H1 (cell line): ENCODE data around the gene STARD13. TPM values are rescaled to one million over a fixed set of nuclear protein-coding genes. Genes with fewer than 3 reads are reported as not detected.

Experiments
- CTCF ChIA-PET: fragments of 300-600 bp; sonication (Branson Sonifier 250); formaldehyde crosslinking; loops from one replicate; lab custom pipeline; 2021; ENCODE audit not compliant: partially characterized antibody; lab: Charles Lee
- POLR2A ChIA-PET: fragments of 300-600 bp; sonication (Branson Sonifier 250); formaldehyde crosslinking; loops from one replicate; lab custom pipeline; 2021; ENCODE audit warnings: inconsistent platforms; ENCODE audit not compliant: partially characterized antibody; lab: Charles Lee
- DNase-seq, 2 experiments: peaks; one replicate each; pipeline versions ENCODE4 v3.0.0 to v3.0.0-alpha.2; 2010 to 2022; ENCODE audit warnings: low spot score in 2 of 2, low read depth in 1 of 2, mixed read lengths in 1 of 2
- FAIRE-seq: peaks from 2 replicates; lab custom pipeline; 2011; peaks lifted over from hg19 to GRCh38; lab: Jason Lieb, UNC
- H2AFZ ChIP-seq: 2 replicates; pipeline ENCODE4 v1.8.1; 2012; ENCODE audit warnings: low read length, inconsistent platforms
- H2AK5ac ChIP-seq: 2 replicates; pipeline ENCODE4 v1.6.1; 2013; ENCODE audit warnings: low read depth, low read length
- H2BK120ac ChIP-seq: replicated peaks from 2 replicates; pipeline ENCODE3; 2013; ENCODE audit warnings: low read depth, low read length, inconsistent platforms
- H2BK12ac ChIP-seq: 2 replicates; pipeline ENCODE4 v1.6.1; 2013; ENCODE audit warnings: low read depth, low read length
- H2BK15ac ChIP-seq: 2 replicates; pipeline ENCODE4 v1.6.1; 2013; ENCODE audit warnings: low read length
- H2BK20ac ChIP-seq: 2 replicates; pipeline ENCODE4 v1.6.1; 2013; ENCODE audit warnings: low read length
- H2BK5ac ChIP-seq: 2 replicates; pipeline ENCODE4 v1.6.1; 2013; ENCODE audit warnings: low read depth, low read length
- H3K14ac ChIP-seq: 2 replicates; pipeline ENCODE4 v1.6.1; 2013; ENCODE audit warnings: inconsistent platforms; ENCODE audit not compliant: insufficient read length
- H3K18ac ChIP-seq: 2 replicates; pipeline ENCODE4 v1.6.1; 2013; ENCODE audit warnings: low read length; ENCODE audit errors: extremely low read depth
- H3K23ac ChIP-seq: 2 replicates; pipeline ENCODE4 v1.6.1; 2013; ENCODE audit warnings: inconsistent platforms; ENCODE audit not compliant: insufficient read length
- H3K23me2 ChIP-seq: 2 replicates; pipeline ENCODE4 v1.6.1; 2013; ENCODE audit warnings: low read depth, low read length
- H3K27ac ChIP-seq: 2 replicates; pipeline ENCODE4 v1.6.1; 2011; ENCODE audit warnings: low read depth, low read length, inconsistent platforms
- H3K27me3 ChIP-seq, 4 experiments: replicated peaks in 1 of 4; 1 replicate in 1 of 4; 2 replicates in 3 of 4; pipeline versions ENCODE4 v1.6.1 to v1.8.1; 2011 to 2013; ENCODE audit warnings: low read length in 3 of 4, mild to moderate bottlenecking in 3 of 4, inconsistent platforms in 2 of 4, mixed read lengths in 2 of 4, moderate library complexity in 1 of 4; ENCODE audit not compliant: control insufficient read depth in 3 of 4, insufficient read depth in 3 of 4; ENCODE audit errors: extremely low read depth in 1 of 4
- H3K36me3 ChIP-seq, 4 experiments: 2 replicates each; pipeline versions ENCODE4 v1.6.1 to v1.8.1; 2011 to 2013; ENCODE audit warnings: mild to moderate bottlenecking in 4 of 4, low read length in 3 of 4, moderate library complexity in 2 of 4, control low read depth in 1 of 4, inconsistent platforms in 1 of 4; ENCODE audit not compliant: insufficient read depth in 4 of 4, control insufficient read depth in 2 of 4
- H3K4ac ChIP-seq: replicated peaks from 2 replicates; pipeline ENCODE3; 2013; ENCODE audit warnings: low read length, low read depth, mixed read lengths, inconsistent platforms; ENCODE audit not compliant: insufficient read length
- H3K4me1 ChIP-seq, 4 experiments: replicated peaks in 1 of 4; 1 replicate in 1 of 4; 2 replicates in 3 of 4; pipeline versions ENCODE4 v1.6.1 to v1.8.1; 2011 to 2013; ENCODE audit warnings: low read length in 3 of 4, inconsistent platforms in 2 of 4, mixed read lengths in 1 of 4; ENCODE audit not compliant: insufficient read depth in 4 of 4, control insufficient read depth in 3 of 4
- H3K4me2 ChIP-seq, 2 experiments: 2 replicates each; pipeline versions ENCODE4 v1.6.1 to v1.8.1; 2011 to 2013; ENCODE audit warnings: low read depth in 2 of 2, low read length in 2 of 2, control low read depth in 1 of 2, inconsistent platforms in 1 of 2, mild to moderate bottlenecking in 1 of 2; ENCODE audit not compliant: insufficient read depth in 1 of 2
- H3K4me3 ChIP-seq, 4 experiments: fragments of 200-600, 300-600 bp in 1 of 4; sonication (generic), shearing (Covaris generic), sonication (Bioruptor Twin) in 1 of 4; 2 replicates each; pipeline versions ENCODE4 v1.5.1 to v1.8.1; 2011 to 2016; ENCODE audit warnings: low read length in 4 of 4, low read depth in 3 of 4, control low read depth in 2 of 4, inconsistent platforms in 2 of 4, mild to moderate bottlenecking in 2 of 4, mixed read lengths in 1 of 4, moderate library complexity in 1 of 4; ENCODE audit not compliant: insufficient read depth in 2 of 4; ENCODE audit errors: extremely low read depth in 1 of 4
- H3K56ac ChIP-seq: replicated peaks from 2 replicates; pipeline ENCODE3; 2013; ENCODE audit warnings: low read depth, mild to moderate bottlenecking, mixed read lengths, low read length, inconsistent platforms; ENCODE audit not compliant: insufficient read length
- H3K79me1 ChIP-seq: 2 replicates; pipeline ENCODE4 v1.6.1; 2013; ENCODE audit warnings: low read depth, low read length, control low read depth
- H3K79me2 ChIP-seq, 2 experiments: 2 replicates each; pipeline versions ENCODE4 v1.6.1 to v1.8.1; 2012 to 2013; ENCODE audit warnings: low read length in 2 of 2, mild to moderate bottlenecking in 2 of 2, inconsistent platforms in 1 of 2; ENCODE audit not compliant: insufficient read depth in 2 of 2, control insufficient read depth in 1 of 2
- H3K9ac ChIP-seq, 4 experiments: replicated peaks in 1 of 4; 1 replicate in 1 of 4; 2 replicates in 3 of 4; pipeline versions ENCODE4 v1.6.1 to v1.8.1; 2011 to 2013; ENCODE audit warnings: low read depth in 3 of 4, low read length in 3 of 4, control low read depth in 2 of 4, mild to moderate bottlenecking in 2 of 4, moderate library complexity in 2 of 4, inconsistent platforms in 1 of 4; ENCODE audit errors: extremely low read depth in 1 of 4
- H3K9me3 ChIP-seq, 2 experiments: 2 replicates each; pipeline versions ENCODE4 v1.6.1 to v1.8.1; 2012 to 2013; ENCODE audit warnings: mild to moderate bottlenecking in 2 of 2, moderate library complexity in 2 of 2, control low read depth in 1 of 2, inconsistent platforms in 1 of 2, low read depth in 1 of 2, low read length in 1 of 2, mixed read lengths in 1 of 2; ENCODE audit not compliant: insufficient read depth in 2 of 2
- H4K20me1 ChIP-seq, 2 experiments: replicated peaks in 1 of 2; 2 replicates each; pipeline versions ENCODE3 to v1.8.1; 2011 to 2013; ENCODE audit warnings: inconsistent platforms in 2 of 2, low read length in 2 of 2, mild to moderate bottlenecking in 1 of 2; ENCODE audit not compliant: insufficient read depth in 2 of 2, control insufficient read depth in 1 of 2
- H4K5ac ChIP-seq: 2 replicates; pipeline ENCODE4 v1.6.1; 2013; ENCODE audit warnings: low read length, low read depth, mixed read lengths, inconsistent platforms; ENCODE audit not compliant: insufficient read length
- H4K8ac ChIP-seq: 2 replicates; pipeline ENCODE4 v1.8.0; 2013; ENCODE audit warnings: mild to moderate bottlenecking, moderate library complexity, low read length, inconsistent platforms; ENCODE audit not compliant: insufficient read depth; ENCODE audit errors: extremely low read depth
- H4K91ac ChIP-seq: replicated peaks from 2 replicates; pipeline ENCODE3; 2013; ENCODE audit warnings: low read length, mixed read lengths, inconsistent platforms; ENCODE audit not compliant: insufficient read length
- POLR2A ChIP-seq, 2 experiments: IDR thresholded peaks; 1 replicate in 1 of 2; 2 replicates in 1 of 2; pipeline ENCODE4 v1.6.1; 2011; ENCODE audit warnings: low read depth in 2 of 2, low read length in 2 of 2, mild to moderate bottlenecking in 2 of 2; ENCODE audit errors: control extremely low read depth in 1 of 2
- SRF ChIP-seq: IDR thresholded peaks from 2 replicates; pipeline ENCODE4 v1.6.1; 2011; ENCODE audit warnings: mild to moderate bottlenecking, low read depth, low read length, moderate library complexity
- WGBS, 2 experiments: shearing (Covaris generic) in 1 of 2; methylation state at CpG; one replicate each; pipeline versions ENCODE4 v1.1.6 to v1.1.7; 2013 to 2015; ENCODE audit warnings: low lambda C conversion rate in 2 of 2, mixed read lengths in 2 of 2, inconsistent platforms in 1 of 2, low coverage in 1 of 2, missing lambda C conversion rate in 1 of 2; ENCODE audit not compliant: insufficient replicate concordance in 2 of 2, insufficient coverage in 1 of 2, insufficient read length in 1 of 2; ENCODE audit errors: extremely low coverage in 1 of 2, missing lambda C conversion rate in 1 of 2; 5-methylcytosine and 5-hydroxymethylcytosine counted together
- polyA plus RNA-seq, 7 experiments: library from polyadenylated mRNA; depleted of rRNA in 3 of 7; stranded (reverse) in 5 of 7; unstranded in 2 of 7; fragments of >200 nt in 5 of 7; fragments of 200-250 nt in 2 of 7; gene quantifications; 1 replicate in 5 of 7; 2 replicates in 1 of 7; 4 replicates in 1 of 7; pipeline versions ENCODE4 v1.2.1 to v1.2.3, GENCODE V29; 2011 to 2013; ENCODE audit warnings: missing spikeins in 2 of 7, mixed read lengths in 2 of 7
- total RNA-seq: library from RNA; stranded (reverse); fragmentation: NEBNext Ultra II Directional; extraction: Animal tissue kit (Norgen Biotek cat#: 25700); gene quantifications from 2 replicates; pipeline ENCODE4 v1.2.1, GENCODE V29; 2021

STARD13 gene
- total and polyA plus RNA-seq, 2 of the 8 experiments (the other 6 are each of a cell fraction or from before 2014, with no cell fraction given) = 0.82 to 2.9 TPM

DNA sequence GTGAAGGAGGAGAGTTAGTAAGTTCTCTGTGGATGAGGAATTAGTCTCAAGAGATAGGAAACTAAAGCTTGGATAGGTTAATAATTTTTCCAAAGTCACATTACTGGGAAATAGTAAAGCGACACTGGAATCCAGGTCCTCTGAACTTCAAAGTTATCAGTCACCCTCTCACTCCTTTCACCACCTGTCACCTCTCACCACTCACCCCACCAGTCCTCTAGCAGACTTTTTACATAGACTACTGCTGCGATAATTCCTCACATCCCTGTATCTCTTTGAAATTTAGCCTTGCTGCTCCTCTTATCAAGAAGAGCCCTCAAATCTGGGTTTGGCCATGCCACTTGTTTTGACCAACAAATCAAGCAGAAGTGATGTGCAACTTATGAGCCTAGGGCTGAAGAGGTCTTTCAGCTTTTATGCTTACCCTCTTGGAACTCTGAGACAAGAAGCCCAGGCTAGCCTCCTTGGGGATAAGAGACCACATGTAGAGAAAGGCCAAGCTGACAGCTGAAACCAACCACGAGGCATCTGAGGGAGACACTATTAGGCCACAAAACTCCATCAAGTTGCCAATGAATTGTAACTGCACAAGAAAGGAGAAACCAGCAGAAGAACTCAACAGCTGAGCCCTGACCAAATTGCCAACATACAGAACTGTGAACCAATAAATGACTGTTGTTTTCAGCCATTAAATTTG, 41.2 kb downstream of the STARD13 start:
- Histone ChIP-seq H2BK120ac (no peak overlapping the region), H2AFZ (no peak overlapping the region)
- WGBS, 2 experiments = 94% methylated on average over 3 of the region's 3 CpGs; no CpG with 5 or more reads in 1 of the 2 experiments

More for the DNA sequence above, 41.2 kb downstream of the STARD13 start:
- H3K4me3 ChIP-seq = no peak overlapping the region
- no peaks in the 10 kb centered on the region for H4K20me1 ChIP-seq
- H2BK20ac ChIP-seq = no peak overlapping the region
- no peak overlapping the region for H2BK12ac ChIP-seq
- H3K9ac ChIP-seq = no peak overlapping the region
- DNase-seq (no peak), FAIRE-seq (no peak)
- no peak overlapping the region for H3K56ac ChIP-seq
- H3K4me2 ChIP-seq = no peak overlapping the region
- no peak overlapping the region for H3K14ac ChIP-seq
- no peak overlapping the region for H2AK5ac ChIP-seq
- H4K5ac ChIP-seq = no peak overlapping the region
- H4K91ac ChIP-seq = no peak overlapping the region
- no peaks in the 10 kb centered on the region for H3K79me2 ChIP-seq
- CTCF ChIA-PET = interaction anchor here (1.6 to 3.1 kb wide), 3 partner anchors 9 to 17 kb away, joined by 4 to 11 read pairs (median 8); no protein-coding TSS in a partner anchor
- POLR2A ChIA-PET = interaction anchor here (0.7 kb wide), 1 partner anchor 35 kb away, joined by 3 read pairs; no protein-coding TSS in a partner anchor
- peaks cover 0 to 2% (median 0%) of the 10 kb centered on the region in 4 experiments; a peak in 1 of 8 replicates for H3K36me3 ChIP-seq
- TF ChIP-seq SRF (no peak), POLR2A (IDR thresholded peaks at IDR 0.05; ENCODE audit: control extremely low read depth in 1 of 2, low read depth in 2 of 2, low read length in 2 of 2) (no peak)
- TF ChIP-seq, all 59 proteins: peak for 0
- Histone ChIP-seq H3K27me3 (no peaks in the 10 kb centered on the region), H3K4me1 (no peaks in the 10 kb centered on the region), H2BK5ac (no peak overlapping the region), H3K9me3 (peaks cover 5 to 8% of the 10 kb centered on the region in 2 experiments; a peak in 2 of 4 replicates), H3K27ac (no peak overlapping the region), H2BK15ac (no peak overlapping the region), H4K8ac (no peak overlapping the region), H3K23me2 (no peaks in the 10 kb centered on the region), H3K4ac (no peak overlapping the region), H3K23ac (no peak overlapping the region), H3K79me1 (no peaks in the 10 kb centered on the region), H3K18ac (no peak overlapping the region)
